Stimulated activated CD4-positive, alpha-beta T cell treated with anti-CD3 and anti-CD28 coated beads, Interleukin-4, amount 100 ng/mL, for 24 hours (primary cell): Measurements from ENCODE around the gene GRXCR1.

ENCODE experiments used
- DNase-seq: peaks from one replicate; pipeline ENCODE4 v3.0.0-alpha.2; 2020

The GRXCR1 gene

DNA sequence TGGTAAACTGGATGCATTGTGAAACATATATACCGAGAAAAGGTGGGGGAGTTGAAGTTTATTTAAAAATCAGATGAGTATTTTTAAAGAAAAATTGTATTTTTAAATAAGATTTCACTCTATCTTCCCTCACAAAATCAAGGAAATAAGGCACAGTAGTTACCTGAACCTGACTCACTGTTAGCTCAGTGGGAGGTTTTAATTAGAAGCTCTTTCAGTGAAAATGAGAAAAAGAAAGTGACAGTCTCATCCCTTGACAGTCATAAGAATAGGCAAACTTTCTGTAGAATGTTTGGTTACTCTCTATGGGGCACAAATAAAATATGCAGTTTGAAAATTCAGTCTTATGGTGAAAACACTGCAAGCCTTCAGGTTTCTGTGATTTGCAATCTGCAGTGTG, 49.7 kb downstream of the GRXCR1 start:
- no peak for DNase-seq

DNA sequence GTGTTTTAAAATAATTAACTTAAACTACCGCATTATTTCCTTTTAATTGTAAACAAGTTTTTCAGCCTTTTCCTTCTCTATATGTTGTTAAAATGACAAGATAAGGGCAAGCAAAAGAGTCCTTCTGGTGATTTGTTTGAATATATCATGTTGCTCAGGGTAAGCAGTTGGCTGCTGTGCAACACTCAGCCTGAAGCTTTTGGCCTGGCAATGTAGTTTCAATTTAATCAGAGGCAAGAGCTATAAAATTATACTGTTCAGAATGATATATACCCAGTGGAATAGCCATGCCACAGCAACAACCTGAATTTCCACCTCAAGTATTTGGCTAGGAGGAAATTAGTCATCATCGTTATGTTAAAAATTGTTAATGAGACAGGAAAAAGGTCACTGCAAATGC, 53.4 kb downstream of the GRXCR1 start:
- DNase-seq, result no peak

- no peak for DNase-seq
Measured at GRCh38 chr4:42953321-42953720, 60.8 kb downstream of the GRXCR1 start.

DNA sequence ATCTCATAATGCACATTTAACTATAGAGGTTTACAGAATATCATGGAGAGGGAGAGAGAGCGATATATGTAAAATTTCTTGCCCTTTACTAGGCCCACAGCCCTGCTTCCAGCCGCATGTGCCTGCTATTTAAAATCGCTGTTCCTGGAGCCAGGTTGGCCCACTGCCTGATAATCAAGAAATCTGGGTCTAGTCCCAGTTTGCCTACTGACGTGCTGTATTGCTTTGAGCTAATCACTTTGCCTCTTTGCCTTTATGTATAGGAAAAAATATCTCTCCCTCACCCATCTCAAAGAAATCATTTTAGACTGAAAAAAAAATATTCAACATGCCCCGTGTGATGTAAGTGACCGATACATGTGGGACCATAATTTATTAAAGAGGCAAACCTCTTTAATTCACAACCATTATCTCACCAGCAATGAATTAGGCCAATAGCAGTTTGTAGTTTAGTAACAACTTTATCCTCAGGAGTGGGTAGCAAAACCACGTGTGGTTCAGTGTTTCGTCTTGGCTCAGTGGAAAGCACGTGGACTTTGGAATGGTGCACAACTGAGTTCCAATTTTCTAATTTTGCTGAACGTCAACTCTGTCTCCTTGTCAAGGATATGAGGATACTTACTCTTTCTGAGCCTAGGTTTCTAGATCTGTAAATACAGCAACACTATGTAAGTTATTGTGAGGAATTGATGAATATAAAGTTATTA, 62.6 kb downstream of the GRXCR1 start:
- no peak for DNase-seq

DNA sequence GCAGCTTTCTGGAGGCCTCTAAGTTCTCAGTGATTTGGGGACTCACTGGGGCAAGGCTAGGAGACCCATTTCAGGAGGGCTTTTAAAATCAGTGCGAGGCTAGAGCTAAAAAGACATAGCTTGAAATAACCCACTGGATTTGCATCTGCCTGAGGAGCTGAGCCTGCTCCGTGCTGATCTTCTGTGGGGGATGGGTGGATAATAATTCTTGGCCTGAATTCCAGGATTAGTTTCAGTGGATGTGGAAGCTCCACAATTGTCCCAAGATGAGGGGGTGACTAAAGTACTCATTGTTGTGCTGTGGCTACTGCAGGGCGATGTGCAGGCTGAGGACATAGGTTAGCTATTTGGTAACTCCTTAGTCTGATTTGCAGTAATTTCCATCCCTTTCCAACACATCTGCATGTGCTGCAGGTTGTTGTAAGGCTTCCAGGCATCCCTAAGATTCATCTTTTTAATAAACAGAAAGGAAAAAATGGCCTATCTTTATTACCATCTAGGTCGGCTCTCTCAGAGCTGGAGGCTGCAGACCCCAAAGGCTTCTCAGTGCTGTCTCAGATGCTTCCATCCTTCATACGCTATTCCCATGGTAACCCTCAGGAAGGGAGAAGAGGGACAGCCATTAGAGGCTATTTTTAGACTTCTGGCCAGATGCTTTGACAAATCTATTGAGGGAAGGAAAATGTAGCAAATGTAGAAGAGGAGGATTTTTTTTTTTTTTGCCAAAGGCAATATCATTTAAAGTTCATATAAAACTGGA, 63.4 kb downstream of the GRXCR1 start:
- DNase-seq, result no peak

DNA sequence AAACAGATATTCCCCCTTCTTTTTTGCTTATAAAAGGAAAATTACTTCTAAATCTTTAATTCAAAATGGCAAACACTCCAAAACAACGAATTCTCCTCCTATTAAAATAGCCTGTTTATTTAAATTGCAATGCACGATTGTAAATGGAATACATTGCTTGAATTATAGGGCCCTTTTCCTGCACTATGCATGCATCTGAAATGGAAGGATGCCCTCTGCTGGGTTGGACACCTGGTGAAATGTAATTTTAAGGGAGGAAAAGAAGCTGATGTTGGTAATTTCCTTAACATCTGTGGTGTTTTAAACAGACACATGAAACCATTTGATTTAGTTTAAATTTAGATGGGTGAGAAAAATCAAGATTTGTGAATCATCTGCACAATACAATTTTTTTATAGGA, 72.8 kb downstream of the GRXCR1 start:
- DNase-seq, result no peak

- DNase-seq, result no peak
Measured at GRCh38 chr4:42985976-42986375, 93.5 kb downstream of the GRXCR1 start.

DNA sequence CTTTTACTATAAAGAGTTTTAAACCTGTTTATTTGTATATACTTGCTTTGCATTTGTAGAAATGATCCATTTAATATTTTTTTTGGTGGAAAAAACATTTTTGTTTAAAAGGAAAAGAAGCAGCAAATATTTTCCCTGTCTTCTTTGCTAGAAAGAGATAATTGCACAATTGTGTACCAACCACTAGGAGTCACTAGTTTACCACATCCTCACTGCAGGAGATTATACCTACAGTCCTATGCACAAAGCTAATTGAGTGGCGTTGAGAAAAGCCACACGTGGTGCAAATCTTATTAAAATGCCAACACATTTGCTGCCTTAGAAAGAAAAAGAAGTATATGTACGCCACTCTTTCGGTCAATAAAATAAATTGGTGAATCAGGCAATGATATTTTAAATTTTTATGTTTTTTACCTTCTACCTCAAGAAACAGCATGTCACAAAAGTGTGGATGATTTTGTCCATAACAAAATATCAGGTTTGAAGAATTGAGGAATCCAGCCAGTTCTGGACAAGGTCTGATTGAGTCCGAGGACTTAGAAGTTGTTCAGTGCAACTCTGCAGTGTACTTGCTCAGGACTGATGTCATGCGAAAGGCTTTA, 102.9 kb downstream of the GRXCR1 start:
- no peak for DNase-seq

DNA sequence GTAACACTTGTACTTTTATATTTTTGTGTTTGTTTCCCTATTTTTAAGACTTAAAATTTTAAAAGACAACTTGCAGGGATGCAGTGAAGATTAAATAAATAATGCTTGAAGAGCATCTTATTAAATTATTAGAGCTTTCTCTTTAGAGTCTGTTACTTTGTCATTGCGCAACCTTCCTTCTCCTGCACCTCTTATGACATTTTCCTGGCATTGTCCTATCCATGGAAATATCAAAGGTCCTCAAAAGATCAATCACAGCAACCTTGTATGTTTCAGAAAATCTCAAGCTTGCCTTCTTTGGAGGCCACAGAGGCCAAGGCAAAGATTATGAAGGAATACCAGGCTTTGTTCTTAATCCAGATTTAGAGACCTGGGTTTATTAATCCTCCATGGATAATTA, 116.3 kb downstream of the GRXCR1 start:
- no peak for DNase-seq

DNA sequence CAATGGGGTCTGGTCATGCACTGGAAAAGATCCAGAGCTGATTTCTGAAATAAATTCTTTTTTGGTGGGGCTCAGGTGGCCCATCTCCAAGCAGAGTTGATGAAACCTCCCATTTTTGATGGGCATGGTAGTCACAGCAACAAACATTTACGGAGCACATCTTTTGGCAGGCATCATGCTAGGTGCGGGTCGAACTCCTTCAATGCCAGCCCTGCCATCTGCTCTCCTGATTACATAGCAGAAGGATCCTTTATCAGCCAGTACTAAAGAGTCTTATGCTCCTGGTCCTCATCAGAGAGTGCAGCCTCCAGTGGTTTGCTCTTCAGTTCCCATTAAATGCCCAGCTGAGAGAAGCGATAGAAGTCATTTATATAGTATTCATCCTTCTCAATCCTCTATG, 121.7 kb downstream of the GRXCR1 start:
- DNase-seq, result no peak

- DNase-seq, result no peak
Measured at GRCh38 chr4:43041632-43042031, 149.1 kb downstream of the GRXCR1 start.

DNA sequence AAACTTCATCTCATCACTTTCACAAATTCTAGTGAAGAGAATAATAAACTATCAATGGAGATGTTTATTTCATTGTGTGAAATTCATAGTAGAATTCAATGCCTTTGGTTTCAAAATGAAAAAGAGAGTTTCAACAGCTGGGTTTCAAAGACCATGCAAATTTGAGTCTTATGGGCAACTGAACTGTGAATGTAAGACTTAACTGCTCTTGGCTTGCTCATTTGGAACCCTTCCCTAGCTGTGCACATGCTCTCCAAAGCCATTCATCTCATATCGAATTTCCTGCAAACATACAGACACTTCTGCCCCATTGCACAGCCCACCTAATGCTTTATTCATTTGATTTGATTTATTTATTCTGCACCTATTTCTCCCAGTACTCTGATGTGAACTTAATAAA, 154.5 kb downstream of the GRXCR1 start:
- no peak for DNase-seq

GRCh38 chr4:43048570-43048969, 156.1 kb downstream of the GRXCR1 start:
- DNase-seq, result no peak

DNA sequence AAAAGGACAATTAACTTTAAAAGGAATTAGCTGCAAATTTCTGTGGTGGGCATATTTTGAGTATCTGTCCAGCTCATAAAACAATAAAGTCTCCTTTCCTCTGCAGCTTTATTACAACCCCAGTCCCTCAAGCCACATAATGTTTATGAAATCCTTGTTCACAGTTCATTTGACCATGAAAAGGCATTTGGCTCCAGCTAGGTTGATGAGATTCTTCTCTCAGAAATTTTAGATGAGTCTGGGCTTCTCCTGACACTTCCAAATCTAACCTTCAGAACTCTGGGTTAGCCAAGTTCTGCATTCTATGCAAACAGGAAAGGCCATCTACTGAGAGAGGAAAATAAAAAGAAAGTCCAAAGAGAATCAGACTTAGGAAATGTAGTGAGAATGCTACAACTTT, 156.8 kb downstream of the GRXCR1 start:
- no peak for DNase-seq

DNA sequence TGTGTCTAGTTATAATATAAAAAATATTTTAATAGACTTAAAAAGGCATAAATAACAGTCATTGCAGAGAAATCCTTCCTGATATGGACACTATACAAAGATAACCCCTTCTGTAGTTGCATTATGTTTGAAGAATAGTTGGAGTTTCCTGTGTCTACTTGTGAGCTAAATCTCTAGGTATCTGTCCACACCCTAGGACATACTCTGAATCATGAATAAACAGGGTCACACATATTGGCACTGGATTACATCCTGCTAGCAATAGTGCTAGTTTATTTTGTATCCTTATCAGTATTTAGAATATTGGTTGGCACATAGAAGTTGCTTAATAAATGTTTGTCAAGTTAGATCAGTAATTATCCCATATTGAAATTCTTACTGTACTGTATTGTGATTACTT, 173.9 kb downstream of the GRXCR1 start:
- no peak for DNase-seq

DNA sequence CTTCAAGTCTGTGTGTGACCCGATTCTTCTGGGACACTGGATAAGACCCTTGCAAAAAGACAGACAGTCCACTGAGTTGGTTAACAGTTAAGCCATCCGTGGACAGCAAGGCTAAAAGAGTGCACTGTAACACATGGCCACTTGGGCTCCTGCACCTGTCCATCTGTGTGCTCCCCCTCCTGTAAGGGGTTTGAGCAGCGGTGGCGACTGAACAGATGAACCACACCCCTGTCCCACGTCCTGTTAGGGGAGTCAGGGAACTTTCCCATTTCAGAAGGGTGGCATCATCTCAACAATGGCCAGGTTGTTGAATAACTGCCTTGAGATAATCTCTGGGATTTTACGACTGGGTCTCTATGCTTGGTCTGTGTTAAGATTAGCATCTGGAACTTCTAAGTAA, 178.6 kb downstream of the GRXCR1 start:
- DNase-seq, result no peak
